ENCODE measurements around the gene DENND4B.

DNA sequence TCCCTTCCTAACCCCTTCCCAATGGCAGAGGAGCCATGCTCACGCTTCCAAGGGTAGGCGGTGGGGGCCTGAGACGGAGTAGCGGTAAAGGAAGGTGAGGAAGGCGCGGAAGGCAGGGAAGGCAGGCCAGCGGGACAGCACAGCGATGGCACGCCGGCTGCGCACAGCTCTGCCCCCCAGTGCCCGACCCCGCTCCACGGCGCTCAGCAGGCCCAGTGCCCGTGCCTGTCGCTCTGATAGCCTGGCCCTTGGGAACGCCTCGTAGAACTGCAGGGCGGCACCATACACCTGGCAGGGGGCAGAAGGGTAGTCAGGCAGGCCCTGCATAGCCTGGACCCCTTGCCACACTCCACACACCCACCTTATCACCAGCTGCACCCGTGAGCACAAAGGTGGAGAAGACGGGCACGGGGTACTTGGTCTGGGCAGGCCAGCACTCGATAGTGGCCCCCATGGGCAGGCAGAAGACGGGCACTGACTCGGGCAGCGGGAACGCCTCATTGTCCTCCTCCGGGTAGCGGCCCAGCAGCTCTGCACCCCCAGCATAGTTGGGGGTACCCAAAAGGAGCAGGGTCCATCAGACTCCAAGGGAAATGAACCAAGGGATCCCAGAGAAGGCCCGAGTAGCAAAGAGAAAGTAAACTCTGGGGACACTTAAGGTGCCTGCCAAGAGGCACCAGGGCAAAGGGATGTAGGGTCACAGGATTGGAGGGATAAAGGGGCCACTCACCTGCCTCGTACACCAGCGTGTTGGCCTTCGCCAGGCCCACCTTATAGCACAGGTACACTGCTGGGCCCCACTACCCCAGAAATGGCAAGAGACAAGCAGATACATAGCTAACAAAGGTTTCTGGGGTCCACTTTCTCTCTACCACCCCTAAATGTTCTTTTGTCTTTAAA lies 4.4 kb downstream of the DENND4B start:
- no peak for TF ChIP-seq CTCF (conservative IDR thresholded peaks at IDR 0.05)
- TF ChIP-seq EZH2 (IDR thresholded peaks at IDR 0.05; ENCODE audit: low read depth), result no peak
